ENCODE data around the gene AMER3.

GRCh38 chr2:130765464-130765863, 10.1 kb downstream of the AMER3 start:
- TF ChIP-seq CTCF (IDR thresholded peaks at IDR 0.05 in 8 of 11, conservative IDR thresholded peaks at IDR 0.05 in 3 of 11) (no peak), POLR2A (IDR thresholded peaks at IDR 0.05) (no peak), POLR2AphosphoS5 (IDR thresholded peaks at IDR 0.05) (no peak)
